Ovary (tissue), 3 donors: ENCODE measurements around the gene C11orf87.

Experiments used
- POLR2A ChIP-seq: fragments of 450-650 bp; IDR thresholded peaks from one replicate; pipeline ENCODE4 v1.6.1; 2017; ENCODE audit warnings: antibody characterized with exemption, mild to moderate bottlenecking, moderate library complexity
- TF ChIP-seq, protein P1 (sequence below), 3 donors: fragments of 450-650 bp in 2 of 3; fragments of 200-600 bp in 1 of 3; IDR thresholded peaks; one replicate each; pipeline versions ENCODE4 v1.5.1 to v1.8.0; 2016 to 2022; ENCODE audit warnings: antibody characterized with exemption in 3 of 3, mild to moderate bottlenecking in 1 of 3
- donor health status: DM: no; HTN: no; CAD: no.

DNA sequence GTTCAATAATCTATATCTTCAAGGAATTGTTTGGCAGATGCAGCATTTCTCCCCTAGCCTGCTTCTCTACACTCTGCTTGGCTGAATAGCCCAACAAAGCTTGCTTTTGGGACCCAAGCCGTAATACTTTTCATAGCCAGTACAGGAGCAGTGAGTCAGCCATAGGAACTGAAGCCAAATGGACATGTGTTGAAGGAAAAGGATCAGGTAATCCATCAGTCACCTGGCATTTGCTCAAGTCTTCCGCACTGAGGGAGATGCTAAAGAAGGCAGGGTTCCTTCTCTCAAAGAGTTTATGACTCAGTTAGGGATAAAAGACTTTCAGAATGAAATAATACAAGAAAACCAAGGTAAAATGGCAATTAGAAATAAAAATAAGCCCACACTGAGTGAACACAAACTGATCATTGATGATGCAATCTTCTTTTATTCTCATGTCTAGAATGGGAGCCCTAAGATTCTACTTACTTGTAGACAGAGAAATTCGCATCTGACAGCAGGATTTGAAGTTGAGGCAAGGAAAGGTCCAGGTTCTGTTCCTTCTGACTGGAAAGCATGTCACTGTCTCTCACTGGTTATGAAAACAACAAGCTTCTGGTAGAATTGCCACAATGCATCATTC lies 13.2 kb downstream of the C11orf87 start:
- TF ChIP-seq, protein P1, sequence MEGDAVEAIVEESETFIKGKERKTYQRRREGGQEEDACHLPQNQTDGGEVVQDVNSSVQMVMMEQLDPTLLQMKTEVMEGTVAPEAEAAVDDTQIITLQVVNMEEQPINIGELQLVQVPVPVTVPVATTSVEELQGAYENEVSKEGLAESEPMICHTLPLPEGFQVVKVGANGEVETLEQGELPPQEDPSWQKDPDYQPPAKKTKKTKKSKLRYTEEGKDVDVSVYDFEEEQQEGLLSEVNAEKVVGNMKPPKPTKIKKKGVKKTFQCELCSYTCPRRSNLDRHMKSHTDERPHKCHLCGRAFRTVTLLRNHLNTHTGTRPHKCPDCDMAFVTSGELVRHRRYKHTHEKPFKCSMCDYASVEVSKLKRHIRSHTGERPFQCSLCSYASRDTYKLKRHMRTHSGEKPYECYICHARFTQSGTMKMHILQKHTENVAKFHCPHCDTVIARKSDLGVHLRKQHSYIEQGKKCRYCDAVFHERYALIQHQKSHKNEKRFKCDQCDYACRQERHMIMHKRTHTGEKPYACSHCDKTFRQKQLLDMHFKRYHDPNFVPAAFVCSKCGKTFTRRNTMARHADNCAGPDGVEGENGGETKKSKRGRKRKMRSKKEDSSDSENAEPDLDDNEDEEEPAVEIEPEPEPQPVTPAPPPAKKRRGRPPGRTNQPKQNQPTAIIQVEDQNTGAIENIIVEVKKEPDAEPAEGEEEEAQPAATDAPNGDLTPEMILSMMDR (IDR thresholded peaks at IDR 0.05) = no peak
- no peak for TF ChIP-seq POLR2A
